GM21526 (cell line): ENCODE results near the gene S100A2.
"Not testable (repeated sequence)": the region's sequence is repeated elsewhere in the genome, so short reads cannot be mapped to it uniquely, and the experiment has no call there.

Source experiments
- ATAC-seq: cut with Tn5 transposase; IDR thresholded peaks from one replicate; pipeline ENCODE4 v1.9.1; 2021; ENCODE audit warnings: moderate library complexity; ENCODE audit not compliant: unreplicated experiment, low FRiP score

Gene S100A2

GRCh38 chr1:153592748-153593147 is 27.1 kb upstream of the S100A2 start:
- no peak for ATAC-seq

GRCh38 chr1:153588482-153588881 is 22.8 kb upstream of the S100A2 start:
- ATAC-seq = no peak

- not testable (repeated sequence) for ATAC-seq
These were observed 22.4 kb upstream of the S100A2 start for GRCh38 chr1:153588033-153588432.

GRCh38 chr1:153587314-153587713 is 21.7 kb upstream of the S100A2 start:
- ATAC-seq = no peak

- ATAC-seq = no peak
These were observed 20.7 kb upstream of the S100A2 start for GRCh38 chr1:153586347-153586746.

- no peak for ATAC-seq
These were observed 19.4 kb upstream of the S100A2 start for GRCh38 chr1:153585006-153585405.

- no peak for ATAC-seq
These were observed 18.3 kb upstream of the S100A2 start for GRCh38 chr1:153583976-153584375.

GRCh38 chr1:153583514-153583913 is 17.9 kb upstream of the S100A2 start:
- ATAC-seq = not testable (repeated sequence)

- ATAC-seq = not testable (repeated sequence)
These were observed 17.2 kb upstream of the S100A2 start for GRCh38 chr1:153582836-153583235.

- ATAC-seq = no peak
These were observed 13.3 kb upstream of the S100A2 start for GRCh38 chr1:153578936-153579335.

GRCh38 chr1:153578490-153578889 is 12.8 kb upstream of the S100A2 start:
- no peak for ATAC-seq

GRCh38 chr1:153577624-153578051 is 12.0 kb upstream of the S100A2 start:
- ATAC-seq = no peak

- no peak for ATAC-seq
These were observed 11.5 kb upstream of the S100A2 start for GRCh38 chr1:153577138-153577537.

GRCh38 chr1:153575497-153575896 is 9.9 kb upstream of the S100A2 start:
- not testable (repeated sequence) for ATAC-seq

GRCh38 chr1:153575081-153575491 is 9.4 kb upstream of the S100A2 start:
- ATAC-seq = not testable (repeated sequence)

GRCh38 chr1:153573351-153573750 is 7.7 kb upstream of the S100A2 start:
- no peak for ATAC-seq

- ATAC-seq = no peak
These were observed 6.9 kb upstream of the S100A2 start for GRCh38 chr1:153572569-153573015.

- no peak for ATAC-seq
These were observed 6.1 kb upstream of the S100A2 start for GRCh38 chr1:153571706-153572105.

GRCh38 chr1:153570874-153571273 is 5.2 kb upstream of the S100A2 start:
- no peak for ATAC-seq

- no peak for ATAC-seq
These were observed 3.8 kb upstream of the S100A2 start for GRCh38 chr1:153569465-153569864.

GRCh38 chr1:153568367-153569099 is 2.9 kb upstream of the S100A2 start:
- no peak for ATAC-seq

- no peak for ATAC-seq
These were observed 2.1 kb upstream of the S100A2 start for GRCh38 chr1:153567621-153568366.
